SK-N-SH (cell line): ENCODE data around the gene FRMD8. TPM values are rescaled to one million over a fixed set of nuclear protein-coding genes. Genes with fewer than 3 reads are reported as not detected.
A peak's percentile ranks its signal among the peaks of the same experiment; 100 is the strongest.

ENCODE experiments used
- CTCF ChIA-PET: fragments of 300-600, 350-600 bp; formaldehyde crosslinking; extraction: SDS; loops from one replicate; lab custom pipeline; 2021; lab: Yijun Ruan, JAX
- POLR2A ChIA-PET: fragments of 350-600 bp; sonication (Branson Sonifier 250); formaldehyde crosslinking; extraction: SDS; loops from one replicate; lab custom pipeline; 2020; ENCODE audit warnings: antibody characterized with exemption, inconsistent platforms; lab: Yijun Ruan, JAX
- DNase-seq: peaks from one replicate; pipeline ENCODE4 v3.0.0; 2012
- H2AFZ ChIP-seq: fragments of 200-600 bp; sonication (generic); 2 replicates; pipeline ENCODE4 v1.8.1; 2016; ENCODE audit warnings: antibody characterized with exemption, mild to moderate bottlenecking, low read depth
- H3F3A ChIP-seq: fragments of 200-600 bp; sonication (generic); replicated peaks from 2 replicates; pipeline ENCODE3; 2016; ENCODE audit warnings: antibody characterized with exemption, mild to moderate bottlenecking; ENCODE audit not compliant: insufficient read depth
- H3K27ac ChIP-seq, 2 experiments: fragments of 200-500 bp in 1 of 2; fragments of 200-600 bp in 1 of 2; sonication (Bioruptor generic) in 1 of 2; sonication (generic), shearing (Covaris generic) in 1 of 2; 2 replicates each; pipeline versions ENCODE4 v1.5.1 to v1.6.1; 2014 to 2016; ENCODE audit warnings: low read depth in 2 of 2, inconsistent platforms in 1 of 2, low read length in 1 of 2, mild to moderate bottlenecking in 1 of 2, mixed read lengths in 1 of 2
- H3K27me3 ChIP-seq: fragments of 200-600 bp; sonication (generic), shearing (Covaris generic); 2 replicates; pipeline ENCODE4 v1.6.1; 2016; ENCODE audit warnings: mixed run types; ENCODE audit not compliant: insufficient read depth
- H3K36me3 ChIP-seq, 2 experiments: fragments of 200-500 bp in 1 of 2; fragments of 200-600 bp in 1 of 2; sonication (Bioruptor generic) in 1 of 2; sonication (generic) in 1 of 2; replicated peaks in 1 of 2; 2 replicates each; pipeline versions ENCODE3 to v1.5.1; 2014 to 2016; ENCODE audit warnings: low read length in 1 of 2, mild to moderate bottlenecking in 1 of 2; ENCODE audit not compliant: insufficient read depth in 2 of 2, control insufficient read depth in 1 of 2
- H3K4me1 ChIP-seq, 2 experiments: fragments of 200-500 bp in 1 of 2; fragments of 200-600 bp in 1 of 2; sonication (Bioruptor generic) in 1 of 2; sonication (generic), shearing (Covaris generic) in 1 of 2; 2 replicates each; pipeline versions ENCODE4 v1.5.1 to v1.6.1; 2014 to 2016; ENCODE audit warnings: low read depth in 1 of 2, low read length in 1 of 2, mixed run types in 1 of 2; ENCODE audit not compliant: insufficient read depth in 2 of 2, control insufficient read depth in 1 of 2
- H3K4me2 ChIP-seq: fragments of 200-600 bp; sonication (generic), shearing (Covaris generic); 2 replicates; pipeline ENCODE4 v1.6.1; 2017; ENCODE audit warnings: mixed run types
- H3K4me3 ChIP-seq, 2 experiments: fragments of 200-500 bp in 1 of 2; fragments of 200-600 bp in 1 of 2; sonication (Bioruptor generic) in 1 of 2; sonication (generic), shearing (Covaris generic) in 1 of 2; 2 replicates each; pipeline versions ENCODE4 v1.5.1 to v1.8.1; 2014 to 2016; ENCODE audit warnings: low read depth in 2 of 2, inconsistent platforms in 1 of 2, low read length in 1 of 2, mild to moderate bottlenecking in 1 of 2, mixed read lengths in 1 of 2, moderate library complexity in 1 of 2
- H3K79me2 ChIP-seq: fragments of 200-600 bp; sonication (generic); 2 replicates; pipeline ENCODE4 v1.8.1; 2017; ENCODE audit warnings: mild to moderate bottlenecking; ENCODE audit not compliant: insufficient read depth
- H3K9ac ChIP-seq: fragments of 200-600 bp; sonication (generic); 2 replicates; pipeline ENCODE4 v1.6.1; 2017; ENCODE audit warnings: mixed run types
- H3K9me2 ChIP-seq: fragments of 200-600 bp; sonication (generic); 2 replicates; pipeline ENCODE4 v1.6.1; 2017; ENCODE audit warnings: mixed run types
- H3K9me3 ChIP-seq: fragments of 200-600 bp; sonication (generic); 2 replicates; pipeline ENCODE4 v1.6.1; 2017; ENCODE audit warnings: mixed run types, mild to moderate bottlenecking, moderate library complexity
- H4K20me1 ChIP-seq: fragments of 200-600 bp; sonication (generic); 2 replicates; pipeline ENCODE4 v1.6.1; 2017; ENCODE audit warnings: mild to moderate bottlenecking, mixed run types; ENCODE audit not compliant: insufficient read depth
- ELF1 ChIP-seq: IDR thresholded peaks from 2 replicates; pipeline ENCODE4 v1.4.0; 2012
- GATA2 ChIP-seq: sonication (generic); formaldehyde crosslinking; IDR thresholded peaks from 2 replicates; pipeline ENCODE4 v1.5.0; 2020; ENCODE audit warnings: mild to moderate bottlenecking, missing genetic modification reagents
- MEF2A ChIP-seq: IDR thresholded peaks from 2 replicates; pipeline ENCODE4 v1.4.0; 2012; ENCODE audit warnings: low read depth, borderline replicate concordance
- TCF12 ChIP-seq: IDR thresholded peaks from 2 replicates; pipeline ENCODE4 v1.4.0; 2012
- TEAD4 ChIP-seq: IDR thresholded peaks from 2 replicates; pipeline ENCODE4 v1.4.0; 2012; ENCODE audit warnings: mild to moderate bottlenecking, borderline replicate concordance; ENCODE audit not compliant: insufficient read depth
- YY1 ChIP-seq: IDR thresholded peaks from 2 replicates; pipeline ENCODE4 v1.4.0; 2012; ENCODE audit warnings: low read depth, mild to moderate bottlenecking
- WGBS: methylation state at CpG from one replicate; pipeline ENCODE4 v1.1.6; 2017; ENCODE audit warnings: low lambda C conversion rate; 5-methylcytosine and 5-hydroxymethylcytosine counted together
- polyA plus RNA-seq, 3 experiments: library from polyadenylated mRNA; depleted of rRNA; stranded (reverse); fragments of >200 nt; gene quantifications; 2 replicates each; pipeline ENCODE4 v1.2.3, GENCODE V29; 2012
- TF ChIP-seq, protein P1 (sequence below): fragments of 200-600 bp; sonication (generic); IDR thresholded peaks from 2 replicates; pipeline ENCODE4 v1.6.1; 2017; ENCODE audit warnings: antibody characterized with exemption, mild to moderate bottlenecking, moderate library complexity
- TF ChIP-seq, protein P2 (sequence below): IDR thresholded peaks from 2 replicates; pipeline ENCODE4 v1.4.0; 2012; ENCODE audit warnings: low read depth
- TF ChIP-seq, protein P3 (sequence below): fragments of 150-350 bp; IDR thresholded peaks from 2 replicates; pipeline ENCODE4 v1.6.1; 2017; ENCODE audit warnings: antibody characterized with exemption, low read length, low read depth, borderline replicate concordance
- TF ChIP-seq, protein P4 (sequence below): IDR thresholded peaks from 2 replicates; pipeline ENCODE4 v1.4.0; 2012; ENCODE audit warnings: low read depth, borderline replicate concordance
- TF ChIP-seq, protein P5 (sequence below): IDR thresholded peaks from 2 replicates; pipeline ENCODE4 v1.4.0; 2012; ENCODE audit warnings: low read depth, borderline replicate concordance

Gene FRMD8
- polyA plus RNA-seq, 1 of the 3 experiments (the other 2 are of a cell fraction) = 19.0 TPM

DNA sequence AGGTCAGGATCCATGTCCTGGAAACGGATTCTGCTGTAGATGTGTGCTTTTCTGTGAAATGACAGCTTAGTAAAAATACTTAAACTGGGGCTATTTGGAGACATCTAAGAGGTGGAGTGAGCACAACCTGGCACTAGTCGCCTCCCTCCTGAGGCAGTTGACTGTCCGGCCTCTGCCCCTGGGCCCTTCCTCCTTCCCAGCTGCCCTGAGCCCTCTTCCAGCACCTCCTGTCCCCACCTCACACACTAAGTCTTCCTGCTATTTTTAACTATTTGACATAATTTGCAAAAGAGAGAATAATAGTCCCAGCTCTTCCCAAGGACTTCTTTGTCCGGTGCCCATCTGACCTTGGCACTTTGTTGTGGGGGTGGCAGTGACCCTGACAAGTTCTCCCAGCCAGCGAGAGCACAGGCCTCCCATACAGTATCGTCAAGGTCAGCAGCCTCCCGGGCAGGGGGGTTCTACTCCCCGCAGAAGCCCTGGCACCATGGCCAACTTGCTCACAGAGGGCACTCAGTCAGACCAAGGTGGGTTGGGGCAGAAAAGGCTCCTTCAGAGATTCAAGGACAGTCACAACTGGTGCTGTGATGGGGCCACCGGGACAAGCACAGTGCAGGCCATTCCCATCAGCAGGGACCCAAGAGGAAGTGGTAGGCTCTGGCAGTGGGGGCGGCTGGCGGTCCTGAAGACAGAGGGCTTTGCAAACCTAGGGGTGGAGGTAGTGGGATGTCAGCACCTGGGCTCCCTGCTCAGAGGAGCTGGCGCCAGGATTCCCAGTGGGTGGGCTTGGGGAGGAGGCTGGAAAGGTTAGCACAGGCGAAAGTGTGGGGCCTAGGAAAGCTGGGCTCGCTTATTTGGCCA is 30.6 kb downstream of the FRMD8 start:
- ChIA-PET POLR2A (interaction anchor here (0.7 to 17.2 kb wide), 7 partner anchors 8 to 178 kb away, joined by 3 to 1027 read pairs (median 5); partner anchors contain the start of genes FRMD8 and MALAT1), CTCF (interaction anchor here (0.6 to 13.0 kb wide), 34 partner anchors 8 to 276 kb away, joined by 3 to 223 read pairs (median 8); partner anchors contain the start of genes CDC42EP2, FRMD8, MALAT1 and SLC25A45)
- no peak for DNase-seq
- Histone ChIP-seq H4K20me1 (no peaks in the 10 kb centered on the region), H3K9me3 (no peaks in the 10 kb centered on the region), H3F3A (peaks cover 42% of the 10 kb centered on the region), H3K9ac (peak overlapping the region; percentile 98; the same call in 1 of the 2 replicates), H3K27me3 (no peaks in the 10 kb centered on the region), H3K9me2 (no peaks in the 10 kb centered on the region), H3K4me1 (peaks cover 50 to 61% of the 10 kb centered on the region in 2 experiments), H3K4me2 (peak overlapping the region; percentile 94), H2AFZ (no peak overlapping the region), H3K27ac (peak overlapping the region; percentile 100), H3K79me2 (peaks cover 63% of the 10 kb centered on the region), H3K36me3 (no peaks in the 10 kb centered on the region), H3K4me3 (peak overlapping the region; percentile 27 to 58; a peak in 2 of 4 replicates)
- WGBS = 74% methylated on average over 10 of the region's 14 CpGs
- TF ChIP-seq ELF1 = no peak
- no peak for TF ChIP-seq GATA2 (CRISPR knock-in tag)

DNA sequence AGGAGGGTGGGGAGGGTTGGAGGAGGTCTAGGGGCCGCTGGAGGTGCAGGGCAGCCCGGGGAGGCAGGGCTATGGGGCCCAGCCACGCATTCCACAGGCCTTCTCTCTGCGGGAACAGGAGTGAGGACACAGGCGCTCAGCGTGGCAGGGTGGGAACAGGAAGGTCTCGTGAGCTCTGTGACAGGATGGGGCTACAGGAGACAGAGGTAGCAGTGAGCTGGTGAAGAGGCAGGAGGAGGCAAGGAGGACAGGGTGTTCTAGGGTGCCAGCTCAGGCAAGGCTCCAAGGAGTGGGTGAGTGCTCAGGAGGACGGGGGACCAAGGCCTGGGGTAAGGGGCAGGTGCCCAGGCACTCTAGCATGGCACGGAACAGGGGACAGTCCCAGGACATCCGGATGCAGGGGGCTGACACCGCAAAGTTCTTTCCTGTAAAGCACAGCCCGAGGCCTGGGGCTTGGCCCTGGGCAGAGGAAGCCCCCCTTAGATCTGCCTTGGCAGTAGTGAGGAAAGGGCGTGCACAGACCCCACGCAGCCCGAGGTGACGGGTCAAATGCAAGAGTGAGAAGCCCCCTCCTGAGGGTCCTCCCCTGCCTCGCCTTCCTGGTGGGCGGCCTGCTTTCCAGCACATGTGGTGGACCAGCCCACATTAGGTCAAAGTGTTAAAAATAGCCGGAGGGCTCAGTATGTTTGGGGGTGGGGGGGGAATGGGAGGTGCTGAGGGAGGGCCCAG is 31.4 kb downstream of the FRMD8 start:
- TF ChIP-seq, protein P1, sequence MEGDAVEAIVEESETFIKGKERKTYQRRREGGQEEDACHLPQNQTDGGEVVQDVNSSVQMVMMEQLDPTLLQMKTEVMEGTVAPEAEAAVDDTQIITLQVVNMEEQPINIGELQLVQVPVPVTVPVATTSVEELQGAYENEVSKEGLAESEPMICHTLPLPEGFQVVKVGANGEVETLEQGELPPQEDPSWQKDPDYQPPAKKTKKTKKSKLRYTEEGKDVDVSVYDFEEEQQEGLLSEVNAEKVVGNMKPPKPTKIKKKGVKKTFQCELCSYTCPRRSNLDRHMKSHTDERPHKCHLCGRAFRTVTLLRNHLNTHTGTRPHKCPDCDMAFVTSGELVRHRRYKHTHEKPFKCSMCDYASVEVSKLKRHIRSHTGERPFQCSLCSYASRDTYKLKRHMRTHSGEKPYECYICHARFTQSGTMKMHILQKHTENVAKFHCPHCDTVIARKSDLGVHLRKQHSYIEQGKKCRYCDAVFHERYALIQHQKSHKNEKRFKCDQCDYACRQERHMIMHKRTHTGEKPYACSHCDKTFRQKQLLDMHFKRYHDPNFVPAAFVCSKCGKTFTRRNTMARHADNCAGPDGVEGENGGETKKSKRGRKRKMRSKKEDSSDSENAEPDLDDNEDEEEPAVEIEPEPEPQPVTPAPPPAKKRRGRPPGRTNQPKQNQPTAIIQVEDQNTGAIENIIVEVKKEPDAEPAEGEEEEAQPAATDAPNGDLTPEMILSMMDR = no peak
- TF ChIP-seq, all 33 proteins: peak for 0
- ChIA-PET CTCF (interaction anchor here (0.9 to 13.0 kb wide), 14 partner anchors 10 to 91 kb away, joined by 3 to 223 read pairs (median 10); no protein-coding TSS in a partner anchor), POLR2A (interaction anchor here (1.5 to 17.2 kb wide), 4 partner anchors 10 to 80 kb away, joined by 5 to 1027 read pairs (median 64); partner anchors contain the start of gene MALAT1)
- peaks cover 68% of the 10 kb centered on the region for H3K79me2 ChIP-seq
- peak overlapping the region; percentile 100 for H3K27ac ChIP-seq
- peak overlapping the region; percentile 94; the same call in 1 of the 2 replicates for H3K4me2 ChIP-seq
- H3F3A ChIP-seq = peaks cover 43% of the 10 kb centered on the region
- H3K9me2 ChIP-seq = no peaks in the 10 kb centered on the region
- no peaks in the 10 kb centered on the region for H3K9me3 ChIP-seq
- peak overlapping the region; percentile 98; the same call in 1 of the 2 replicates for H3K9ac ChIP-seq
- WGBS = 77% methylated on average over 11 of the region's 19 CpGs
- DNase-seq = peak; percentile 41
- H3K4me1 ChIP-seq = peaks cover 50 to 61% of the 10 kb centered on the region in 2 experiments
- H2AFZ ChIP-seq = no peak overlapping the region
- peaks cover 2% of the 10 kb centered on the region for H4K20me1 ChIP-seq
- H3K4me3 ChIP-seq = no peak overlapping the region
- H3K36me3 ChIP-seq = no peaks in the 10 kb centered on the region
- H3K27me3 ChIP-seq = no peaks in the 10 kb centered on the region

DNA sequence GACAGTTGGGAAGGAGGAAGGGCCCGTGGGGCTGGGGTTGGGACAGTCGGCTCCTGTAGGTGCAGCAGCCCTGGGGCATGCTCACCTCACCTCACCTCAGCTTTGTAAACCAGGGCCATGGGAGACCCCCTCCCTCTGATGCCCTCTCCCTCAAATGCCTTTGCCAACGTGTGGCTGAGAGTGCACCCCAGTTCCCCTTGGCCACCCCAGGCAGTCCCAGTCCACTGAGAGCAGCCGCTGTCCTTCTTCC is 31.9 kb downstream of the FRMD8 start:
- DNase-seq = no peak
- no peaks in the 10 kb centered on the region for H3K27me3 ChIP-seq
- H3K4me1 ChIP-seq = peaks cover 50 to 61% of the 10 kb centered on the region in 2 experiments
- WGBS = 67% methylated on average over 1 of the region's 4 CpGs
- H2AFZ ChIP-seq = no peak overlapping the region
- no peaks in the 10 kb centered on the region for H3K9me2 ChIP-seq
- ChIA-PET CTCF (interaction anchor here (0.7 to 13.0 kb wide), 10 partner anchors 12 to 1112 kb away, joined by 3 to 223 read pairs (median 16); partner anchors contain the start of gene MALAT1), POLR2A (interaction anchor here (1.5 to 17.2 kb wide), 5 partner anchors 9 to 80 kb away, joined by 5 to 1027 read pairs (median 11); partner anchors contain the start of gene MALAT1)
- peaks cover 7% of the 10 kb centered on the region for H4K20me1 ChIP-seq
- H3K4me2 ChIP-seq = peak overlapping the region; percentile 94
- H3K27ac ChIP-seq = peak overlapping the region; percentile 100
- H3K36me3 ChIP-seq = peaks cover 0 to 4% of the 10 kb centered on the region in 2 experiments
- H3K9me3 ChIP-seq = no peaks in the 10 kb centered on the region
- peaks cover 47% of the 10 kb centered on the region for H3F3A ChIP-seq
- no peak overlapping the region for H3K4me3 ChIP-seq
- H3K79me2 ChIP-seq = peaks cover 73% of the 10 kb centered on the region
- peak overlapping the region; percentile 98 for H3K9ac ChIP-seq
- TF ChIP-seq MEF2A (no peak), TEAD4 (no peak), YY1 (no peak), TCF12 (no peak)
- TF ChIP-seq, protein P2, sequence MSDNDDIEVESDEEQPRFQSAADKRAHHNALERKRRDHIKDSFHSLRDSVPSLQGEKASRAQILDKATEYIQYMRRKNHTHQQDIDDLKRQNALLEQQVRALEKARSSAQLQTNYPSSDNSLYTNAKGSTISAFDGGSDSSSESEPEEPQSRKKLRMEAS = no peak
- TF ChIP-seq, protein P3, sequence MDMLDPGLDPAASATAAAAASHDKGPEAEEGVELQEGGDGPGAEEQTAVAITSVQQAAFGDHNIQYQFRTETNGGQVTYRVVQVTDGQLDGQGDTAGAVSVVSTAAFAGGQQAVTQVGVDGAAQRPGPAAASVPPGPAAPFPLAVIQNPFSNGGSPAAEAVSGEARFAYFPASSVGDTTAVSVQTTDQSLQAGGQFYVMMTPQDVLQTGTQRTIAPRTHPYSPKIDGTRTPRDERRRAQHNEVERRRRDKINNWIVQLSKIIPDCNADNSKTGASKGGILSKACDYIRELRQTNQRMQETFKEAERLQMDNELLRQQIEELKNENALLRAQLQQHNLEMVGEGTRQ = no peak
- TF ChIP-seq, protein P4, sequence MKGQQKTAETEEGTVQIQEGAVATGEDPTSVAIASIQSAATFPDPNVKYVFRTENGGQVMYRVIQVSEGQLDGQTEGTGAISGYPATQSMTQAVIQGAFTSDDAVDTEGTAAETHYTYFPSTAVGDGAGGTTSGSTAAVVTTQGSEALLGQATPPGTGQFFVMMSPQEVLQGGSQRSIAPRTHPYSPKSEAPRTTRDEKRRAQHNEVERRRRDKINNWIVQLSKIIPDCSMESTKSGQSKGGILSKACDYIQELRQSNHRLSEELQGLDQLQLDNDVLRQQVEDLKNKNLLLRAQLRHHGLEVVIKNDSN = no peak
- TF ChIP-seq, protein P5, sequence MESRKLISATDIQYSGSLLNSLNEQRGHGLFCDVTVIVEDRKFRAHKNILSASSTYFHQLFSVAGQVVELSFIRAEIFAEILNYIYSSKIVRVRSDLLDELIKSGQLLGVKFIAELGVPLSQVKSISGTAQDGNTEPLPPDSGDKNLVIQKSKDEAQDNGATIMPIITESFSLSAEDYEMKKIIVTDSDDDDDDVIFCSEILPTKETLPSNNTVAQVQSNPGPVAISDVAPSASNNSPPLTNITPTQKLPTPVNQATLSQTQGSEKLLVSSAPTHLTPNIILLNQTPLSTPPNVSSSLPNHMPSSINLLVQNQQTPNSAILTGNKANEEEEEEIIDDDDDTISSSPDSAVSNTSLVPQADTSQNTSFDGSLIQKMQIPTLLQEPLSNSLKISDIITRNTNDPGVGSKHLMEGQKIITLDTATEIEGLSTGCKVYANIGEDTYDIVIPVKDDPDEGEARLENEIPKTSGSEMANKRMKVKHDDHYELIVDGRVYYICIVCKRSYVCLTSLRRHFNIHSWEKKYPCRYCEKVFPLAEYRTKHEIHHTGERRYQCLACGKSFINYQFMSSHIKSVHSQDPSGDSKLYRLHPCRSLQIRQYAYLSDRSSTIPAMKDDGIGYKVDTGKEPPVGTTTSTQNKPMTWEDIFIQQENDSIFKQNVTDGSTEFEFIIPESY = no peak
